Effector memory CD4-positive, alpha-beta T cell (primary cell): ENCODE data around the gene SLC26A11.
A peak's percentile ranks its signal among the peaks of the same experiment; 100 is the strongest.
"Not testable (repeated sequence)": the region's sequence is repeated elsewhere in the genome, so short reads cannot be mapped to it uniquely, and the experiment has no call there.

ENCODE experiments used
- DNase-seq, 3 donors: peaks; one replicate each; pipeline ENCODE4 v3.0.0-alpha.2; 2020
- H3K27ac ChIP-seq: 2 replicates; pipeline ENCODE4 v1.7.0; 2013; ENCODE audit warnings: mild to moderate bottlenecking, low read length, moderate library complexity; ENCODE audit not compliant: insufficient read depth, poor library complexity, severe bottlenecking
- H3K27me3 ChIP-seq: replicated peaks from 2 replicates; pipeline ENCODE4 v1.7.0; 2013; ENCODE audit warnings: mild to moderate bottlenecking, low read length; ENCODE audit not compliant: insufficient read depth, control insufficient read depth, poor library complexity, severe bottlenecking
- H3K36me3 ChIP-seq: 2 replicates; pipeline ENCODE4 v1.7.0; 2013; ENCODE audit warnings: mild to moderate bottlenecking, low read length, moderate library complexity; ENCODE audit not compliant: control insufficient read depth, insufficient read depth
- H3K4me1 ChIP-seq: 2 replicates; pipeline ENCODE4 v1.7.0; 2013; ENCODE audit warnings: low read length, mild to moderate bottlenecking; ENCODE audit not compliant: control insufficient read depth, insufficient read depth, poor library complexity, severe bottlenecking
- H3K4me3 ChIP-seq: 2 replicates; pipeline ENCODE4 v1.7.0; 2013; ENCODE audit warnings: low read length, low read depth, mild to moderate bottlenecking; ENCODE audit not compliant: insufficient read depth, poor library complexity, severe bottlenecking
- H3K9me3 ChIP-seq: 2 replicates; pipeline ENCODE4 v1.7.0; 2013; ENCODE audit warnings: mild to moderate bottlenecking, low read length, moderate library complexity; ENCODE audit not compliant: control insufficient read depth

The SLC26A11 gene

DNA sequence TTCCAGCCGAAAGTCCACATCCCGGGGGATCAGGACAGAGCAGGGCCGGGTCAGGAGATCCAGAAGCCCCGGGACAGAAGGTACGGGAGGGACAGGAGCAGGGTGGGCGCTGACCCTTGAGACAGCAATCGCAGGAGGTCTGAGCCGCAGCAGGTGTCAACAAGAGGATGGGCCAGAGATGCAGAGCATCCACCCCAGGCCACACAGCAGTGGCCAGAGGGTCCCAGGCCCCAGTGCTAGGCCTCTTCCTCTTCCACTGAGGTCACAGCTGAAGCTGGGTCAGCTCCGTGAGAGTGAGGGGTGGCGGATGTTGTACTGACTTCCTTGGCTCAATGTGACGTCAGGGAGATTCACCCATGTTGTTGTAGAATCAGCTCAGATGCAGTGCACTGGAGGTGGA lies 31.7 kb downstream of the SLC26A11 start:
- no peaks in the 10 kb centered on the region for H3K27me3 ChIP-seq
- no peaks in the 10 kb centered on the region for H3K36me3 ChIP-seq
- H3K4me1 ChIP-seq = peaks cover 11% of the 10 kb centered on the region
- no peak overlapping the region for H3K4me3 ChIP-seq
- no peak for DNase-seq
- no peak overlapping the region for H3K27ac ChIP-seq
- no peaks in the 10 kb centered on the region for H3K9me3 ChIP-seq

DNA sequence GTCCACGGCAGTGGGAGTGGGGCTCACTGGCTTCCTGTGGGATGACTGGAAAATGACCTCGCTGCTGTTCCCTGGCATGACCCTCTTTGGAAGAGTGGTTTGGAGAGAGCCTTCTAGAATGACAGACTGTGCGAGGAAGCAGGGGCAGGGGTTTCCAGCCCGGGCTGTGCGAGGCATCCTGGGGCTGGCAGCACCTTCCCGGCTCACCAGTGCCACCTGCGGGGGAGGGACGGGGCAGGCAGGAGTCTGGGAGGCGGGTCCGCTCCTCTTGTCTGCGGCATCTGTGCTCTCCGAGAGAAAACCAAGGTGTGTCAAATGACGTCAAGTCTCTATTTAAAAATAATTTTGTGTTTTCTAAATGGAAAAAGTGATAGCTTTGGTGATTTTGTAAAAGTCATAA lies 32.6 kb downstream of the SLC26A11 start:
- peaks cover 11% of the 10 kb centered on the region for H3K4me1 ChIP-seq
- no peaks in the 10 kb centered on the region for H3K9me3 ChIP-seq
- DNase-seq = peak; percentile 72 to 77 (median 76)
- H3K36me3 ChIP-seq = no peaks in the 10 kb centered on the region
- H3K27ac ChIP-seq = no peak overlapping the region
- H3K27me3 ChIP-seq = no peaks in the 10 kb centered on the region
- H3K4me3 ChIP-seq = no peak overlapping the region

DNA sequence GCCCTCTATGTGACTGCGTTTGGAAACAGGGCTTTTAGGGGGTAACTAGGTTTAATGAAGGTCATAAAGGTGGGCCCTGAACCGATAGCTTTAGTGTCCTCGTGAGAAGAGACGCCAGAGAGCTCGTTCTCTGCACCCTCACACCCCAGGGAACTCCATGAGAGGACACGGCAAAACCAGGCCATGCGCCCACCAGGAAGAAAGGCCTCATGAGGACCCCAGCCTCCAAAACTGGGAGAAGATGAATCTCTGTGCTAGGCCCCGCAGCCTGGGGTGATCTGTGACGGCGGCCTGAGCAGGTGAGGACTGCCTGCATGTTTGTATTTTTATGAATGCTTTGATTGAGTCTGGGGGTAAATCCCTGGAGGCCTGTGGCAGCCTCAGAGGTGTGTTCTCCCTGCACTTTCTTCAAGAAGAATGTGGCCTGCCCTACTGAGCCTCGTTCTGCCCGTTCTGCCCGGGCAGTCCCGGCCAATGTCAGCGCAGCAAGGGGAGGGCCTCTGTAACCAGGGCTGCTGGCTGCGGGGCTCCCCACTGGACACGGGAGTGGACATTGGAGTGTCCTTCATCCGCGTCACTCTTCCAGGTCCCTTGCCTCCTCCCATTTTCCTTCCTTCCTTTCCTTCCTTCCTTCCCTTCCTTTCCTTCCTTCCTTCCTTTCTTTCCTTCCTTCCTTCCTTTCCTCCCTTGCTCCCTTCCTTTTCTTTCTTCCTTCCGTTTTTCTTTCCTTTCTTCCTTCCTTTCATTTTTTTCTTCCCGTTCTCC lies 33.6 kb downstream of the SLC26A11 start:
- Histone ChIP-seq H3K27ac (no peak overlapping the region), H3K4me3 (no peak overlapping the region), H3K4me1 (peaks cover 11% of the 10 kb centered on the region), H3K9me3 (no peaks in the 10 kb centered on the region), H3K36me3 (no peaks in the 10 kb centered on the region), H3K27me3 (no peaks in the 10 kb centered on the region)
- DNase-seq = no peak

- Histone ChIP-seq H3K27ac (peak overlapping the region; percentile 56), H3K4me1 (peaks cover 12% of the 10 kb centered on the region), H3K36me3 (no peaks in the 10 kb centered on the region), H3K4me3 (no peak overlapping the region), H3K9me3 (no peaks in the 10 kb centered on the region), H3K27me3 (no peaks in the 10 kb centered on the region)
- peak; percentile 36 to 45 (median 42) for DNase-seq
Observed at GRCh38 chr17:80254396-80255251, 34.4 kb downstream of the SLC26A11 start.

- H3K4me3 ChIP-seq = no peak overlapping the region
- no peaks in the 10 kb centered on the region for H3K36me3 ChIP-seq
- H3K4me1 ChIP-seq = peaks cover 16% of the 10 kb centered on the region
- H3K27me3 ChIP-seq = no peaks in the 10 kb centered on the region
- H3K9me3 ChIP-seq = no peaks in the 10 kb centered on the region
- no peak for DNase-seq
- H3K27ac ChIP-seq = no peak overlapping the region
Observed at GRCh38 chr17:80256034-80256350, 35.8 kb downstream of the SLC26A11 start.

DNA sequence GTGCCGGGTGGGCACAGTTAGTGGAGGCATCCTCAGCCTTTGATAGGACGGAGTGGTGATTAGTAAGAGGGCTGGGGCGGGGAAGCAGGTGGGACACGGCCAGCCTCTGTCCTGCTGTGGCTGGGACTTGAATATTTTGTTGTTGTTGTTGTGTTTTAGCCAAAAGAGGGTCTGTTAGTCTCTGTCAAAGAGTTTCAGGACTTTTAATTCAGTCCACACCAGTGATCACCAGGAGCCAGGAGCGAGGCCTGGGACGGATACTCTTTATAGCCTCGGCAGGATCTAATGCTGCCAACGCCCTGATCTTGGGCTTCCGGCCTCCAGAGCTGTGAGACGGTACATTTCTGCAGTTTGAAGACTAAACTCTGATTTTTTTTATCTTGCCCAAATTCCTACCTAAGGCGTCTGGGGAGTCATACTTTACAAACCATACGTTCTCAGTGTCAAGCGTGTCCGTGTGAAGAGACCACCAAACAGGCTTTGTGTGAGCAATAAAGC lies 37.5 kb downstream of the SLC26A11 start:
- Histone ChIP-seq H3K9me3 (no peaks in the 10 kb centered on the region), H3K4me3 (no peak overlapping the region), H3K27me3 (no peaks in the 10 kb centered on the region), H3K36me3 (no peaks in the 10 kb centered on the region), H3K4me1 (peaks cover 31% of the 10 kb centered on the region), H3K27ac (peak overlapping the region; percentile 13)
- DNase-seq = no peak

GRCh38 chr17:80258296-80258695 lies 38.1 kb downstream of the SLC26A11 start:
- H3K36me3 ChIP-seq, H3K27me3 ChIP-seq, H3K4me3 ChIP-seq, H3K9me3 ChIP-seq, DNase-seq: not testable (repeated sequence)
- peak overlapping the region; percentile 2 for H3K27ac ChIP-seq
- H3K4me1 ChIP-seq = peaks cover 33% of the 10 kb centered on the region

DNA sequence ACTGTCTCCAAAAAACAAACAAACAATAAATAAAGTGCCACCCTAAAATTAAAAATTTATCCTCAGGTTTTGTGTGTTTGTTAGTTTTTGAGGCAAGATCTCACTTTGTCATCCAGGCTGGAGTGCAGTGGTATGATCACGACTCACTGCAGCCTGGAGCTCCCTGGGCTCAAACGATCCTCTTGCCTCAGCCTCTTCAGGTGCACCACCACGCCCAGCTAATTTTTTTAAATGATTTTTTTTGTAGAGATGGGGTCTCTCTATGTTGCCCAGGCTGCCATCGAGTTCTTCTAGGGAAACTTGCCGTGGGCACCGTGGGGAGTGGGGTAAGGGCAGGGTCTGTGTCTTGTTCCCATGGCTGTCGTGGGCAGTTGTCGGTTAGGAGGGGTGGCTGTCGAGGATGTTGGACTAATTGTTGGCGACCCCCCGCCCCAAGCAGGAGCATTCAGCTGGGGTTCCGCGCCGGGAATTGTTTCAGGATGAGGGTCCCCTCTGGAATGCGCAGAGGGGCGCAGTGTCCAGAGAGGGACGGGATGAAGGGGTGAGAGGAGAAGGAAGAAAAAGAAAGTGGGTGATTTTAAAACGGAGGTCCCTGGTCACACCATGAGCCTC lies 39.3 kb downstream of the SLC26A11 start:
- H3K4me3 ChIP-seq = peak overlapping the region; percentile 44
- H3K27me3 ChIP-seq = no peaks in the 10 kb centered on the region
- DNase-seq = no peak
- peaks cover 34% of the 10 kb centered on the region for H3K4me1 ChIP-seq
- no peaks in the 10 kb centered on the region for H3K36me3 ChIP-seq
- H3K27ac ChIP-seq = peak overlapping the region; percentile 88
- no peaks in the 10 kb centered on the region for H3K9me3 ChIP-seq

DNA sequence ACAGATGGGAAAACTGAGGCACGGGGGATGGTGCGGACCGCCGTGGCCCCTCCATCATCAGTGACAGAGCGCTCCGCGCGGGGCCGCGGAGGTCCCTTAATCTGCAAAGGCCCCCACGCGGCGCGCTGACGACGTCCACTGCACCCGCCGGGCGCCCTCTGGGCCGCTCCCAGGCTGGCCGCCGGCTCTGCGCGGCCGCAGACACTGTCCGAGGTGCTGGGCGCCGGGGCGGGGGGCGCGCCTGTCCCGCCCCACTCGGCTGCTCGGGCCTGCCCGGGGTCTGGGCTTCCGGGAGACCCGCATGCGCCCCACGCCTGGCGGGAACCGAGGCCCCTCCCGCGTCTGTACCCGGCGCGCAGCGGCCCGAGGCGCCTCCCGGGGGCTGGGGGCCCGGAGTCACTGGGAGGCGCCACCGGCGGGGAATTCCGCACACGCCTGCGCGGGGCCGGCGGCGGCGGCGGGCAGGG lies 39.9 kb downstream of the SLC26A11 start:
- no peaks in the 10 kb centered on the region for H3K27me3 ChIP-seq
- H3K4me1 ChIP-seq = peaks cover 34% of the 10 kb centered on the region
- peak; percentile 72 to 82 (median 74) for DNase-seq
- H3K4me3 ChIP-seq = peak overlapping the region; percentile 44
- no peaks in the 10 kb centered on the region for H3K36me3 ChIP-seq
- no peaks in the 10 kb centered on the region for H3K9me3 ChIP-seq
- peak overlapping the region; percentile 88 for H3K27ac ChIP-seq
